ENCODE measurements around the gene PIGQ.
A peak's percentile ranks its signal among the peaks of the same experiment; 100 is the strongest.

The PIGQ gene

GRCh38 chr16:556474-557173 is 13.1 kb upstream of the PIGQ start:
- DNase-seq: no peak

GRCh38 chr16:557463-558297 is 12.1 kb upstream of the PIGQ start:
- DNase-seq: no peak

DNA sequence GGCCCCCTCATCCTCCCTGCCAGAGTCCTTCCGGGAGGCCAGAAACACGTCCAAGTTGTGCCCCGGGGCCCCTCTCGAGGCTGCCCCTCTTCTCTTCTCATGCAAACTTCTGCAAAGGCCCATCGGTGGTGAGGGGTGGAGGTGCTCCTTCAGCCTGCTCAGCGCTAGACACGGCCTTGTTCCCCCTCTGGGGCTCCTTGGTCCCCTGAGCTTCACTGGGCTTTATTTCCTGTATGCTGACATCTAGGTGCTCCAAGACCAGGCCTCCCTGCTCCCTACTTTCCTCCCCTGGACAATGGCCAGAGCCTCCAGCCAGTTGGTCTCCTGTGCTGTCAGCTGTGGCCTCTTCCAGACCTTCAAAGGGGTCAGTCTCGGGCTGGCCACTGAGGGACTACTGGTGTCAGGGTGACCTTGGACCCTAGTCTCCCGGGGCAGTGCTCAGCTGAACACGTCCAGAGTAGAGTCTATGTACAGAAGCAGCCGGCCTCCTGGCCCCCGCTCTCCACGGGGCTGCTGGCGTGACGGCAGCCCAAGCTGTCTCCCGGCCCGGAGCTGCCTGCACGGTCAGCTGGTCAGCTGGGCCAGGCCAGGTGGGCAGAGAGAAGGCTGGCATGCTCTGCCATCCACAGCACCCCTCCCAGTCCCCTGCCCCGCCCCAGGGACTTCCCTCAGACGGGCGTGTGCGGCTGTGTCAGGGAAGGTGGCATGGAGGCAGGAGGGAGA is 11.3 kb upstream of the PIGQ start:
- peak; percentile 4 for DNase-seq

DNA sequence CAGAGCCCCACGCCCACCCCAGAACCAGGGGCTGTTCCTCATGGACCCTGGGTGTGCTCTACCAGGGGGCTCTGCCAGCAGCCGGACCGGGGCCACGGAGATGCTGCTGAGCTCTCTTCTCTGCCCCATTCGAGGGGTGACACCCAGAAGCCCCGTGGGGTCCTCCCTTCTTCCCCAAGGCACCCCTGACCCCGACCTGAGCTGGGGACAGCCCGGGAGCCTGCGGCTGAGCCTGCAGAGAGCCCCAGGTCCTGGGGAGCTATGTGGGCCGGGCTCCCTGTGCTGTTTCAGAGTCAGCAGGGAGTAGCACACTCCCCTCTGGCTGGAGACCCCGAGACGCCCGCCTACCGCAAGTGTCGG is 10.8 kb upstream of the PIGQ start:
- no peak for DNase-seq

- DNase-seq: no peak
These were observed 10.2 kb upstream of the PIGQ start for GRCh38 chr16:559411-560203.

GRCh38 chr16:560204-560700 is 9.5 kb upstream of the PIGQ start, which contains the start of gene PRR35:
TSS of gene PRR35 (plus strand) at chr16:560394. CDS start at chr16:563295, 2,901 bp downstream.
- DNase-seq: no peak

GRCh38 chr16:560701-561412 is 8.9 kb upstream of the PIGQ start:
- no peak for DNase-seq

GRCh38 chr16:561413-561794 is 8.4 kb upstream of the PIGQ start:
- DNase-seq: no peak

DNA sequence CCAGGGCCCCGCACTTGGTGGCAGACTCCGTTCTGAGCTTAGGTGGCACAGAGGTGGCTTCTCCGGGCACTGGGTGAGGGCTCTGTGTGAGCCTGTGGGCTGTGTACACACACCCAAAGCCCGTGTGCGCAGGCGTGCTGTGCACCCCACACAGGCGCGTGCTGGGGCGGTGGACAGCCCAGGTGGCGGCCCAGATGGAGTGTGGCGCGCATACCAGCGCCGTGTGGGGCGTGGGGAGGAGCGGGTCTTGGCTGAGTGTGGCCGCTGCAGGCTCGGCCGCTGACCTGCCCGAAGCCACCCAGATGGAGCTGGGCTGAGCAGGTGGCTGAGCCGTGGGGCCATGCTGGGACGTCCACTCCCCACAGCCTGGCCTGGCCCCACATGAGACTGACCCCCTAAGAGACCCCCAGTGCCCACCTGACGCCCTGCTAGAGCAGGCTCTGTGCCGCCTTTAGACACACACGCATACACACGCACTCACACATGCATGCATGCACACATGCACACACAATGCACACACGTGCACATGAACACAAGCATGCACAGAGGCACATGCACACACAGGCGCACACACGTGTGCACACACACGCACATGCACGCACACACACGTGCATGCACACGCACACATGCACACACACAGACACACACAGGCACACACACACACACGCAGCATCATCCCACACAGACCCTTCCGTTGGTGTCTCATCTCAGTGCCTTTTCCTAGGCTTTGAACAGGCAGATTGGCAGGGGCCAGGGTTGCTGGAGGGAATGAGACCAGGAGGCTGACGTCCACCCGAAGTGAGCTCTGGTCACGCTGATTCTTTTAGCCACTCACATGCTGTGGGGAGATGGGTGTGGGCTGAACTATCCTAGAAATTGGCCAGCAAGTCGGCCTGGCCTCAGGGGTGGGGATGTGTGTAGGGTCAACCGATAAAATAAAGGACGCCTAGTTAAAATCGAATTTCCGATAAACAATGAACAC is 7.5 kb upstream of the PIGQ start:
- DNase-seq: no peak

DNA sequence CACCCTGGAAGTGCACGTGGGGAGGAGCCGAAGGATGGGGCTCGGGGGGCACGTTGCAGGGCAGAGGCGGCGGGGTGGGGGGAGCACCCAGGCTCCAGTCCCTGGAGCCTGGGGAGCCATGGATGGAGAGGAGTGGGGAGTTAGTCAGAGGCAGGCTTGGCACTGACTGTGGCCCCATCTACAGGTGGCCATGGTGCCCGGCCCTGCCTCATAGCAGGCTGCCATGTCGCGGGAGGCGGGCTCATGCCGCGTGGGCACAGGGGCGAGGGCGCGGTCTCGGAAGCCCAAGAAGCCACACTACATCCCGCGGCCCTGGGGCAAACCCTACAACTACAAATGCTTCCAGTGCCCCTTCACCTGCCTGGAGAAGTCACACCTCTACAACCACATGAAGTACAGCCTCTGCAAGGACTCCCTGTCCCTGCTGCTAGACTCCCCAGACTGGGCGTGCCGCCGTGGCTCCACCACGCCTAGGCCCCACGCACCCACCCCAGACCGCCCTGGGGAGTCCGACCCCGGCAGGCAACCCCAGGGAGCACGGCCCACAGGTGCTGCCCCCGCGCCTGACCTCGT is 6.6 kb upstream of the PIGQ start:
- DNase-seq: no peak

DNA sequence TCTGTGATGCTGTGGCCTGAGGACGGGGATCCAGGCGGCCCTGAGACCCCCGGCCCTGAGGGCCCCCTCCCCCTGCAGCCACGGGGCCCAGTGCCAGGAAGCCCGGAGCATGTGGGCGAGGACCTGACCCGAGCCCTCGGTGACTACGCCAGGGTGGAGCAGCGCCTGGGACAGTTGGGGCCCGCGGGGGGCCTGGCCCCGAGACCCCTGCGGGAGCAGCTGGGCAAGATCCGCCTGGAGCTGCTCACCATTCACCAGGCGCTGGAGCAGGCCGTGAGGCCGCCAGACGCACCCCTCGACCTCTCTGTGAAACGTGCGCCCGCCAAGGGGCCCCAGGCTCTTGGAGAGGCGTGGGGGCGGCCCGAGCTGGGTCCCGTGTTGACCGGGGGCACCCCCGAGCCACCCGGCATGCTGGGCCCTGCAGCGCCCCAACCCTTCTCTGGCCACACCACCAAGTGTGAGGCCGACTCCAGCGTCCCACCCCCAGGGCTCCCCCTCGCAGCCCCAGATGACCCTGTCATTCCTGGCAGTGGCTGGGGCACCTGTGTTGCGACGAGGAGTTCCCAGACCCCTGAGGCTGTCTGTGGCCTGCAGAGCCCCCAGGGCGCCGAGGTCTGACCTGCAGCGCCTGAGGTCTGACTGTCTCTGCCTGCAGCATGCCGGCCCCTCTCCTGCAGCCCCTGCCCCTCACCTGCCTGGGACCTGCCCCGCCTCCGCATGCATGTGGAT is 4.9 kb upstream of the PIGQ start:
- no peak for DNase-seq

GRCh38 chr16:565419-566330 is 4.1 kb upstream of the PIGQ start:
- DNase-seq: no peak

GRCh38 chr16:566475-567372 is 3.0 kb upstream of the PIGQ start, which contains the start of gene NHLRC4:
TSS of gene NHLRC4 (plus strand) at chr16:567005. CDS start at chr16:568048, 1,043 bp downstream.
- peak; percentile 17 for DNase-seq

GRCh38 chr16:567373-568256 is 2.2 kb upstream of the PIGQ start:
- no peak for DNase-seq

DNA sequence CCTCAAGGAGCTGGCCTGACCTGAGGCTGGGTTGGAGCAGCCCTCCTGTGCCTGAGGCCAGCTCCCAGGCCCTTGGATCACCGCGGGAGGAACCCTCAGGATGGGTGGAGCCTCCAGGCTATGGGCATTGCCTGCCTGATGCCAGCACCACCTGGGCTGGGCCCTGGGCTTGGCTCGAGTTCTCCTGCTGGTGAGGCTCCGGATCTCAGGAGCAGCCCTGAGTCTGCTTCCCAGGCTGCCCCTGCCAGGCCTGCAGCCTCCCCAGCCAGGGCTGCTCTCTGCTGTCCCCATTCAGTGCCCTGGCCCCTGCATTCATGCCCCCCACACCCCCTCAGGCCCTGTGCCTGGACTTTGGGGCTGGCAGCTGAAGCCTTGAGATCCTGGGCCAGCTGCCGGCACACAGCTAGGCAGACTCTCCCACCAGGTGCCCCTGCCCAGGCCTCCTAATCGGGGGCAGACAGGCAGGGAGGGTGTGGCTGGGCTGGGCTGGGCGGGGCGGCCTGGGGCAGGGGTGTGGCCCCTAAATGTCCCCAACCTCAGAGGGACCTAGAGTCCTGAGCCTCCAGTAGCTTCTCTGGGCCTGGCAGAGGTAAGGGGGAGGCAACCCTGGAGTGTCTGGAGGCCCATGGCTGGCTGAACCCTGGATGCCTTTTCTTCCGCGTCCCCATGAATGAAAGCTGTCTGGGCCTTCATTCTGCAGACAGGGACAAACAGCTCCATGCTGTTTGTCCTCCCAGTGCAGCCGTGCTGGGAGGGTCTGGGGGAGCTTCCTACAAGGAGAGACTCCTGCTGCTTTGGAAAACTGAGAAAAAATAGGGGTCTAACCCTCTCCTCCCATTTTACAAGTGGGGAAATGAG is 1.1 kb upstream of the PIGQ start:
- no peak for DNase-seq

Measured in kidney glomerular epithelial cell (primary cell).